Endothelial cell of umbilical vein (primary cell): ENCODE data around the gene PRKG1. TPM values are rescaled to one million over a fixed set of nuclear protein-coding genes. Genes with fewer than 3 reads are reported as not detected.

ENCODE experiments used
- BruUV-seq: library from RNA; stranded (reverse); fragments of 400-500 nt; replicated peaks from 2 replicates; lab custom pipeline; 2021; lab: Mats Ljungman, UMichigan
- CTCF ChIA-PET: fragments of 300-600, 350-600 bp; sonication (Branson Sonifier 250); formaldehyde crosslinking; loops from one replicate; lab custom pipeline; 2021; ENCODE audit warnings: antibody characterized with exemption, inconsistent platforms; lab: Charles Lee
- POLR2A ChIA-PET: fragments of 300-600, 350-600 bp; sonication (Branson Sonifier 250); formaldehyde crosslinking; loops from one replicate; lab custom pipeline; 2021; ENCODE audit warnings: antibody characterized with exemption, inconsistent platforms; lab: Charles Lee
- DNase-seq: peaks from one replicate; pipeline ENCODE4 v3.0.0-alpha.2; 2011; ENCODE audit warnings: low read depth, low spot score
- FAIRE-seq: peaks from 2 replicates; lab custom pipeline; 2011; peaks lifted over from hg19 to GRCh38; lab: Jason Lieb, UNC
- H2AFZ ChIP-seq: 2 replicates; pipeline ENCODE4 v1.6.0; 2012; ENCODE audit warnings: low read depth, low read length, control low read depth, inconsistent platforms
- H3K27ac ChIP-seq: 2 replicates; pipeline ENCODE4 v1.5.1; 2011; ENCODE audit warnings: low read depth, mild to moderate bottlenecking, control low read depth, low read length, moderate library complexity; ENCODE audit not compliant: insufficient read depth
- H3K27me3 ChIP-seq, 2 experiments: 2 replicates each; pipeline versions ENCODE4 v1.6.0 to v1.6.1; 2011; ENCODE audit warnings: low read length in 2 of 2, mixed read lengths in 1 of 2; ENCODE audit not compliant: control insufficient read depth in 2 of 2, insufficient read depth in 2 of 2
- H3K36me3 ChIP-seq, 2 experiments: 2 replicates in 1 of 2; 3 replicates in 1 of 2; pipeline ENCODE4 v1.5.1; 2011; ENCODE audit warnings: low read length in 2 of 2, mild to moderate bottlenecking in 1 of 2, moderate library complexity in 1 of 2; ENCODE audit not compliant: control insufficient read depth in 2 of 2, insufficient read depth in 2 of 2; ENCODE audit errors: extremely low read depth in 1 of 2
- H3K4me1 ChIP-seq: 3 replicates; pipeline ENCODE4 v1.5.1; 2011; ENCODE audit warnings: mild to moderate bottlenecking, low read length; ENCODE audit not compliant: control insufficient read depth, insufficient read depth; ENCODE audit errors: extremely low read depth
- H3K4me2 ChIP-seq: 2 replicates; pipeline ENCODE4 v1.6.1; 2011; ENCODE audit warnings: low read length, control low read depth, mixed read lengths; ENCODE audit not compliant: insufficient read depth
- H3K4me3 ChIP-seq, 3 experiments: fragments of 200-600 bp in 1 of 3; sonication (generic), shearing (Covaris generic) in 1 of 3; replicated peaks in 1 of 3; 2 replicates each; pipeline ENCODE4 v1.5.1; 2011 to 2016; ENCODE audit warnings: control low read depth in 3 of 3, low read length in 3 of 3, mild to moderate bottlenecking in 2 of 3, inconsistent platforms in 1 of 3, low read depth in 1 of 3, moderate library complexity in 1 of 3; ENCODE audit not compliant: insufficient read depth in 1 of 3
- H3K79me2 ChIP-seq: 2 replicates; pipeline ENCODE4 v1.6.0; 2012; ENCODE audit warnings: low read length, inconsistent platforms; ENCODE audit not compliant: control insufficient read depth, insufficient read depth
- H3K9ac ChIP-seq: replicated peaks from 2 replicates; pipeline ENCODE3; 2011; ENCODE audit warnings: low read length, control low read depth; ENCODE audit not compliant: insufficient read depth; ENCODE audit errors: extremely low read depth
- H3K9me1 ChIP-seq: replicated peaks from 3 replicates; pipeline ENCODE4 v1.6.0; 2011; ENCODE audit warnings: mild to moderate bottlenecking, low read length; ENCODE audit not compliant: control insufficient read depth, insufficient read depth; ENCODE audit errors: extremely low read depth
- H3K9me3 ChIP-seq: replicated peaks from 2 replicates; pipeline ENCODE4 v1.5.1; 2012; ENCODE audit warnings: low read length, inconsistent platforms; ENCODE audit not compliant: control insufficient read depth, insufficient read depth
- H4K20me1 ChIP-seq: replicated peaks from 2 replicates; pipeline ENCODE3; 2011; ENCODE audit warnings: mild to moderate bottlenecking, low read length; ENCODE audit not compliant: control insufficient read depth, insufficient read depth; ENCODE audit errors: extremely low read depth
- CTCF ChIP-seq, 2 donors: IDR thresholded peaks; 1 replicate in 1 of 2; 2 replicates in 1 of 2; pipeline ENCODE4 v1.5.1; 2011; ENCODE audit warnings: low read length in 2 of 2, mild to moderate bottlenecking in 2 of 2, moderate library complexity in 2 of 2, control low read depth in 1 of 2, inconsistent platforms in 1 of 2, low read depth in 1 of 2; ENCODE audit not compliant: insufficient read depth in 1 of 2; ENCODE audit errors: extremely low read depth in 1 of 2
- EZH2 ChIP-seq: IDR thresholded peaks from 2 replicates; pipeline ENCODE4 v1.6.1; 2012; ENCODE audit warnings: borderline replicate concordance, low read depth, mild to moderate bottlenecking, moderate library complexity, low read length, inconsistent platforms; ENCODE audit not compliant: severe bottlenecking
- FOS ChIP-seq: IDR thresholded peaks from 2 replicates; pipeline ENCODE4 v1.6.1; 2011; ENCODE audit warnings: mild to moderate bottlenecking, low read length, moderate library complexity, borderline replicate concordance; ENCODE audit not compliant: insufficient read depth
- GATA2 ChIP-seq: IDR thresholded peaks from 2 replicates; pipeline ENCODE4 v1.7.0; 2011; ENCODE audit warnings: low read depth, mild to moderate bottlenecking, moderate library complexity, mixed read lengths, low read length; ENCODE audit not compliant: insufficient read length, insufficient read depth
- JUN ChIP-seq: IDR thresholded peaks from 2 replicates; pipeline ENCODE4 v1.6.1; 2011; ENCODE audit warnings: borderline replicate concordance, low read depth; ENCODE audit not compliant: insufficient read length, insufficient read depth
- MAX ChIP-seq: IDR thresholded peaks from 2 replicates; pipeline ENCODE4 v1.6.1; 2011; ENCODE audit not compliant: insufficient read depth, insufficient read length
- MYC ChIP-seq: IDR thresholded peaks from one replicate; pipeline ENCODE4 v1.6.1; 2011; ENCODE audit warnings: mild to moderate bottlenecking, low read depth, low read length
- POLR2A ChIP-seq: IDR thresholded peaks from 2 replicates; pipeline ENCODE4 v1.6.1; 2012; ENCODE audit warnings: low read depth, mild to moderate bottlenecking, control low read depth, low read length
- POLR2AphosphoS5 ChIP-seq: IDR thresholded peaks from 2 replicates; pipeline ENCODE4 v1.6.1; 2012; ENCODE audit warnings: low read depth, mild to moderate bottlenecking, control low read depth, low read length, moderate library complexity; ENCODE audit not compliant: insufficient read depth
- dilution Hi-C: fragments of 300-500 bp; cut with MboI; formaldehyde crosslinking; loops from one replicate; pipeline ENCODE4 v1.15.0; 2019; ENCODE audit warnings: low sequenced_read_pairs; ENCODE audit not compliant: extremely low pct_ligation_motif_present
- intact Hi-C: fragments of 100-400 bp; cut with micrococcal nuclease; formaldehyde crosslinking; loops from one replicate; pipeline ENCODE4 v1.10.0; 2022
- polyA plus RNA-seq, 4 experiments: library from polyadenylated mRNA; depleted of rRNA in 3 of 4; stranded (reverse) in 3 of 4; unstranded in 1 of 4; fragments of >200 nt; gene quantifications; 2 replicates each; pipeline versions ENCODE4 v1.2.1 to v1.2.3, GENCODE V29; 2011 to 2012; ENCODE audit warnings: missing spikeins in 1 of 4
- total RNA-seq: library from RNA; stranded (reverse); gene quantifications from 2 replicates; pipeline ENCODE4 v1.2.3, GENCODE V29; 2021

The PRKG1 gene
- total and polyA plus RNA-seq, 2 donors (not counting 3 experiments of a cell fraction or from before 2014, with no cell fraction given), result 0.01 to 0.18 TPM

- no peak for FAIRE-seq
- no peaks in the 10 kb centered on the region for H3K4me1 ChIP-seq
- H3K36me3 ChIP-seq, result no peaks in the 10 kb centered on the region
- no peak overlapping the region for H2AFZ ChIP-seq
- no peaks in the 10 kb centered on the region for H3K79me2 ChIP-seq
- H4K20me1 ChIP-seq, result no peaks in the 10 kb centered on the region
- ChIA-PET POLR2A (no interaction called here), CTCF (no interaction called here)
- no peaks in the 10 kb centered on the region for H3K27me3 ChIP-seq
- H3K9me1 ChIP-seq, result no peaks in the 10 kb centered on the region
- no peak overlapping the region for H3K4me3 ChIP-seq
- no peak overlapping the region for H3K9ac ChIP-seq
- no peak for TF ChIP-seq GATA2
- no peak for TF ChIP-seq CTCF (IDR thresholded peaks at IDR 0.05; ENCODE audit: extremely low read depth in 1 of 2, insufficient read depth in 1 of 2, low read depth in 1 of 2, low read length in 2 of 2)
- TF ChIP-seq POLR2AphosphoS5, result no peak
- TF ChIP-seq MAX, result no peak
- TF ChIP-seq FOS, result no peak
- TF ChIP-seq EZH2, result no peak
- TF ChIP-seq MYC, result no peak
- no peak for TF ChIP-seq JUN
- no peak for TF ChIP-seq POLR2A
- no peaks in the 10 kb centered on the region for H3K9me3 ChIP-seq
- no peak overlapping the region for H3K27ac ChIP-seq
- no TSS peak for BruUV-seq
- intact Hi-C loops, result no loop called here
- dilution Hi-C loops, result no loop called here
- no peak for DNase-seq
- no peak overlapping the region for H3K4me2 ChIP-seq
These were observed 696.4 kb downstream of the PRKG1 start for GRCh38 chr10:51770709-51771108.
